Measurements from ENCODE around the gene SHC2. TPM values are rescaled to one million over a fixed set of nuclear protein-coding genes. Genes with fewer than 3 reads are reported as not detected.

Gene SHC2
- total RNA-seq, 1 experiment from 2014 or later, result 16.6 TPM

GRCh38 chr19:366951-367350 is 93.9 kb downstream of the SHC2 start:
- Histone ChIP-seq H3K23ac (ENCODE audit: insufficient read length, low read depth, low read length) (no peak overlapping the region), H2BK5ac (ENCODE audit: insufficient read length, low read length) (no peak overlapping the region), H2AK5ac (ENCODE audit: insufficient read length, low read length) (no peak overlapping the region), H3K9ac (ENCODE audit: extremely low read depth, insufficient read length, low read length) (no peak overlapping the region), H4K8ac (replicated peaks; ENCODE audit: insufficient read length, low read depth, low read length) (no peak overlapping the region), H4K20me1 (ENCODE audit: control insufficient read depth, insufficient read depth, insufficient read length) (no peaks in the 10 kb centered on the region), H2BK12ac (ENCODE audit: insufficient read length, low read depth, low read length) (no peak overlapping the region), H4K5ac (ENCODE audit: insufficient read length, low read depth, low read length) (no peak overlapping the region), H3K79me1 (ENCODE audit: insufficient read depth, low read depth, low read length, poor library complexity, severe bottlenecking) (no peaks in the 10 kb centered on the region), H3K18ac (ENCODE audit: insufficient read length, low read depth, low read length) (no peak overlapping the region), H2BK120ac (ENCODE audit: low read depth, low read length, poor library complexity, severe bottlenecking) (no peak overlapping the region), H4K91ac (ENCODE audit: insufficient read length, low read depth, low read length) (no peak overlapping the region), H2BK20ac (ENCODE audit: low read depth, low read length, poor library complexity, severe bottlenecking) (no peak overlapping the region), H3K79me2 (ENCODE audit: insufficient read depth, low read length) (no peaks in the 10 kb centered on the region), H3K4me2 (ENCODE audit: insufficient read depth, insufficient read length, low read length) (no peak overlapping the region), H3K14ac (ENCODE audit: insufficient read depth, low read length) (no peak overlapping the region), H2BK15ac (ENCODE audit: low read depth, low read length) (no peak overlapping the region), H3K27me3 (ENCODE audit: insufficient read depth, low read length) (no peaks in the 10 kb centered on the region; the same call in 1 of the 2 replicates), H3K23me2 (ENCODE audit: insufficient read length, low read depth, low read length, poor library complexity, severe bottlenecking) (no peaks in the 10 kb centered on the region), H3T11ph (ENCODE audit: low read length) (no peak overlapping the region), H3K56ac (ENCODE audit: insufficient read length, low read depth, low read length) (no peak overlapping the region), H3K4me1 (ENCODE audit: insufficient read depth, low read length) (no peaks in the 10 kb centered on the region), H2AFZ (ENCODE audit: low read length) (no peak overlapping the region), H3K9me3 (ENCODE audit: control insufficient read depth, low read depth, low read length) (no peaks in the 10 kb centered on the region), H3K4ac (ENCODE audit: low read depth, low read length) (no peak overlapping the region), H3K27ac (ENCODE audit: insufficient read length, low read depth, low read length) (no peak overlapping the region)
- Mint-ChIP-seq H3K27me3 (ENCODE audit: low read depth) (peaks cover 26% of the 10 kb centered on the region), H3K27ac (no peak overlapping the region), H3K9me3 (peaks cover 6 to 10% of the 10 kb centered on the region in 2 experiments; a peak in 3 of 5 replicates), H3K4me3 (no peak overlapping the region), H3K4me1 (peaks cover 0 to 7% of the 10 kb centered on the region in 2 experiments; a peak in 1 of 4 replicates), H3K36me3 (ENCODE audit: insufficient read depth in 1 of 3, low read depth in 3 of 3) (peaks cover 0 to 4% (median 3%) of the 10 kb centered on the region in 3 experiments; a peak in 4 of 7 replicates)
- WGBS (ENCODE audit: extremely low coverage, insufficient read length, low lambda C conversion rate), result no CpG with 5 or more reads among the region's 8 CpGs
- DNase-seq, result peak; percentile 11
- TF ChIP-seq CTCF (conservative IDR thresholded peaks at IDR 0.05), result no peak

Other genes starting within 250 kb of the SHC2 start
- 143 and 152 TPM in 2 replicates for gene PLPP2, start 169.6 kb downstream of the SHC2 start, total RNA-seq (2021)
- gene MIER2, start 116.2 kb downstream of the SHC2 start, total RNA-seq (2021), result 60.5 TPM in 2 replicates
- gene C2CD4C, start 51.9 kb downstream of the SHC2 start, total RNA-seq (2021), result 14.6 and 15.4 TPM in 2 replicates
- 0.72 and 1.2 TPM in 2 replicates for gene MADCAM1, start 35.5 kb upstream of the SHC2 start, total RNA-seq (2021)
- 7.4 and 8.1 TPM in 2 replicates for gene TPGS1, start 46.5 kb upstream of the SHC2 start, total RNA-seq (2021)
- gene CDC34, start 70.7 kb upstream of the SHC2 start, total RNA-seq (2021), result 109 and 112 TPM in 2 replicates
- 0.64 and 0.66 TPM in 2 replicates for gene GZMM, start 83.0 kb upstream of the SHC2 start, total RNA-seq (2021)
- 715 and 719 TPM in 2 replicates for gene BSG, start 111.6 kb upstream of the SHC2 start, total RNA-seq (2021)
- gene HCN2, start 128.8 kb upstream of the SHC2 start, total RNA-seq (2021), result 3.7 and 4.1 TPM in 2 replicates
- gene POLRMT, start 172.5 kb upstream of the SHC2 start, total RNA-seq (2021), result 101 and 104 TPM in 2 replicates
- gene FGF22, start 178.8 kb upstream of the SHC2 start, total RNA-seq (2021), result 0.72 and 0.99 TPM in 2 replicates
- gene RNF126, start 202.2 kb upstream of the SHC2 start, total RNA-seq (2021), result 78.0 and 81.9 TPM in 2 replicates
- 6.8 and 9.1 TPM in 2 replicates for gene FSTL3, start 215.4 kb upstream of the SHC2 start, total RNA-seq (2021)
- 0.22 TPM in 1 of 2 replicates, not detected in the other for gene PRSS57, start 234.4 kb upstream of the SHC2 start, total RNA-seq (2021)
- 18.5 and 23.6 TPM in 2 replicates for gene PALM, start 247.9 kb upstream of the SHC2 start, total RNA-seq (2021)